OCI-LY1 (cell line): ENCODE results near the gene NLRP4.

Experiments used
- H2AFZ ChIP-seq: fragments of 200-600 bp; sonication (generic), shearing (Covaris generic); 2 replicates; pipeline ENCODE4 v1.6.0; 2014; ENCODE audit warnings: antibody characterized with exemption, mild to moderate bottlenecking, low read length
- H3F3A ChIP-seq: fragments of 200-600 bp; sonication (generic), shearing (Covaris generic); 2 replicates; pipeline ENCODE4 v1.6.0; 2014; ENCODE audit warnings: mild to moderate bottlenecking, antibody characterized with exemption, low read length, moderate library complexity; ENCODE audit not compliant: insufficient read depth
- H3K27ac ChIP-seq: fragments of 200-600 bp; sonication (generic); 2 replicates; pipeline ENCODE4 v1.5.1; 2014; ENCODE audit warnings: low read length, mixed run types, mild to moderate bottlenecking, low read depth; ENCODE audit not compliant: poor library complexity, severe bottlenecking
- H3K27me3 ChIP-seq: fragments of 200-600 bp; sonication (generic); 2 replicates; pipeline ENCODE4 v1.6.0; 2014; ENCODE audit warnings: antibody characterized with exemption, mild to moderate bottlenecking, low read length, moderate library complexity; ENCODE audit not compliant: insufficient read depth
- H3K36me3 ChIP-seq: fragments of 200-600 bp; sonication (generic); 2 replicates; pipeline ENCODE4 v1.6.1; 2014; ENCODE audit warnings: mild to moderate bottlenecking, antibody characterized with exemption, low read length, moderate library complexity, mixed read lengths; ENCODE audit not compliant: insufficient read depth
- H3K4me1 ChIP-seq: fragments of 200-600 bp; sonication (generic); 2 replicates; pipeline ENCODE4 v1.5.1; 2014; ENCODE audit warnings: mild to moderate bottlenecking, low read length, moderate library complexity; ENCODE audit not compliant: insufficient read depth, severe bottlenecking
- H3K4me2 ChIP-seq: fragments of 200-600 bp; sonication (generic), shearing (Covaris generic); 2 replicates; pipeline ENCODE4 v1.6.1; 2014; ENCODE audit warnings: low read length
- H3K4me3 ChIP-seq: fragments of 200-600 bp; sonication (generic); 2 replicates; pipeline ENCODE4 v1.5.1; 2014; ENCODE audit warnings: low read length, low read depth, mild to moderate bottlenecking, mixed read lengths; ENCODE audit not compliant: poor library complexity, severe bottlenecking
- H3K79me2 ChIP-seq: fragments of 200-600 bp; shearing (Covaris generic); 2 replicates; pipeline ENCODE4 v1.6.1; 2016; ENCODE audit warnings: mixed run types, low read length, mixed read lengths; ENCODE audit not compliant: insufficient read depth
- H3K9ac ChIP-seq: fragments of 200-600 bp; sonication (generic), shearing (Covaris generic); 2 replicates; pipeline ENCODE4 v1.6.1; 2014; ENCODE audit warnings: mild to moderate bottlenecking, low read length, mixed read lengths
- H3K9me2 ChIP-seq: fragments of 200-600 bp; sonication (generic), shearing (Covaris generic); 2 replicates; pipeline ENCODE4 v1.6.1; 2014; ENCODE audit warnings: low read depth, mild to moderate bottlenecking, low read length, mixed read lengths
- H3K9me3 ChIP-seq: fragments of 200-600 bp; shearing (Covaris generic); 2 replicates; pipeline ENCODE4 v1.6.1; 2014; ENCODE audit warnings: low read length, mixed read lengths
- H4K20me1 ChIP-seq: fragments of 200-600 bp; sonication (generic), shearing (Covaris generic); 2 replicates; pipeline ENCODE4 v1.6.0; 2016; ENCODE audit warnings: mild to moderate bottlenecking, low read length; ENCODE audit not compliant: insufficient read depth
- EZH2 ChIP-seq: fragments of 200-600 bp; sonication (generic), shearing (Covaris generic); IDR thresholded peaks from 2 replicates; pipeline ENCODE4 v1.8.0; 2017; ENCODE audit warnings: borderline replicate concordance, mixed run types, mild to moderate bottlenecking, antibody characterized with exemption, low read length, moderate library complexity, mixed read lengths
- TF ChIP-seq, protein P1 (sequence below): fragments of 200-600 bp; sonication (generic), shearing (Covaris generic); IDR thresholded peaks from 2 replicates; pipeline ENCODE4 v1.5.1; 2017; ENCODE audit warnings: mild to moderate bottlenecking, antibody characterized with exemption, low read length, moderate library complexity, mixed read lengths

The NLRP4 gene

DNA sequence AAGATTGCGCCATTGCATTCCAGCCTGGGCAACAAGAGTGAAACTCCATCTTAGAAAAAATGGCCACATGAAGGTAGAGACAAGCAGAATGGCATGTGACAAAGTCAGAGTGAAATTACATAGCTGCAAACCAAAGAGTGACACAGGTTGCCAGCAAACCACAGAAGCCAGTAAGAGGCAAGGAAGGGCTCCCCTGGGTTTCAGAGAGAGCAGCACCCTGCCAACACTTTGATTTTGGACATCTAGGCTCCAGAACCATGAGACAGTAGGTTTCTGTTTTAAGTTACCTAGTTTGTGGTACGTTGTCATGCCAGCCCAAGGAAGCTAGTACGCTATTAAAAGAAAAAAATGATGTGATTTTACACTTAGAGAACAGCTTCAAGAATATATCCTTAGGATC lies 1.9 kb downstream of the NLRP4 start:
- H3K79me2 ChIP-seq: no peaks in the 10 kb centered on the region
- no peaks in the 10 kb centered on the region for H3K9me2 ChIP-seq
- no peak overlapping the region for H3K4me3 ChIP-seq
- no peak overlapping the region for H3K4me2 ChIP-seq
- H3K27ac ChIP-seq: no peak overlapping the region
- H3K9me3 ChIP-seq: no peaks in the 10 kb centered on the region
- H2AFZ ChIP-seq: no peak overlapping the region
- no peaks in the 10 kb centered on the region for H3K4me1 ChIP-seq
- H4K20me1 ChIP-seq: no peaks in the 10 kb centered on the region
- H3K9ac ChIP-seq: no peak overlapping the region
- H3K27me3 ChIP-seq: no peaks in the 10 kb centered on the region
- TF ChIP-seq EZH2: no peak
- TF ChIP-seq, protein P1, sequence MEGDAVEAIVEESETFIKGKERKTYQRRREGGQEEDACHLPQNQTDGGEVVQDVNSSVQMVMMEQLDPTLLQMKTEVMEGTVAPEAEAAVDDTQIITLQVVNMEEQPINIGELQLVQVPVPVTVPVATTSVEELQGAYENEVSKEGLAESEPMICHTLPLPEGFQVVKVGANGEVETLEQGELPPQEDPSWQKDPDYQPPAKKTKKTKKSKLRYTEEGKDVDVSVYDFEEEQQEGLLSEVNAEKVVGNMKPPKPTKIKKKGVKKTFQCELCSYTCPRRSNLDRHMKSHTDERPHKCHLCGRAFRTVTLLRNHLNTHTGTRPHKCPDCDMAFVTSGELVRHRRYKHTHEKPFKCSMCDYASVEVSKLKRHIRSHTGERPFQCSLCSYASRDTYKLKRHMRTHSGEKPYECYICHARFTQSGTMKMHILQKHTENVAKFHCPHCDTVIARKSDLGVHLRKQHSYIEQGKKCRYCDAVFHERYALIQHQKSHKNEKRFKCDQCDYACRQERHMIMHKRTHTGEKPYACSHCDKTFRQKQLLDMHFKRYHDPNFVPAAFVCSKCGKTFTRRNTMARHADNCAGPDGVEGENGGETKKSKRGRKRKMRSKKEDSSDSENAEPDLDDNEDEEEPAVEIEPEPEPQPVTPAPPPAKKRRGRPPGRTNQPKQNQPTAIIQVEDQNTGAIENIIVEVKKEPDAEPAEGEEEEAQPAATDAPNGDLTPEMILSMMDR: no peak
- H3F3A ChIP-seq: no peaks in the 10 kb centered on the region
- H3K36me3 ChIP-seq: no peaks in the 10 kb centered on the region

DNA sequence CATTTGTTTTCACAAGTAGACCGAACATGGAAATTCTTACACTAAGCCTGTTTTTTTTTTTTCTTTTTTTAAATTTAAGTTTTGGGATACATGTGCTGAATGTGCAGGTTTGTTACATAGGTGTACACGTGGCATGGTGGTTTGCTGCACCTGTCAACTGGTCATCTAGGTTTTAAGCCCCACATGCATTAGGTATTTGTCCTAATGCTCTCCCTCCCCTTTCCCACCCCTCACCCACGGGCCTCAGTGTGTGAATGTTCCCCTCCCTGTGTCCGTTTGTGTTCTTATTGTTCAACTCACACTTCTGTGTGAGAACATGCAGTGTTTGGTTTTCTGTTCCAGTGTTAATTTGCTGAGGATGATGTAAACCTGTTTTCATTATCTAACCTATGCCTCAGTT lies 2.6 kb downstream of the NLRP4 start:
- TF ChIP-seq, protein P1: no peak
- no peak for TF ChIP-seq EZH2
- Histone ChIP-seq H3F3A (no peaks in the 10 kb centered on the region), H3K27me3 (no peaks in the 10 kb centered on the region), H3K4me1 (no peaks in the 10 kb centered on the region), H3K9ac (no peak overlapping the region), H3K27ac (no peak overlapping the region), H4K20me1 (no peaks in the 10 kb centered on the region), H3K4me3 (no peak overlapping the region), H3K4me2 (no peak overlapping the region), H3K36me3 (no peaks in the 10 kb centered on the region), H3K9me3 (no peaks in the 10 kb centered on the region), H2AFZ (no peak overlapping the region), H3K79me2 (no peaks in the 10 kb centered on the region), H3K9me2 (no peaks in the 10 kb centered on the region)

DNA sequence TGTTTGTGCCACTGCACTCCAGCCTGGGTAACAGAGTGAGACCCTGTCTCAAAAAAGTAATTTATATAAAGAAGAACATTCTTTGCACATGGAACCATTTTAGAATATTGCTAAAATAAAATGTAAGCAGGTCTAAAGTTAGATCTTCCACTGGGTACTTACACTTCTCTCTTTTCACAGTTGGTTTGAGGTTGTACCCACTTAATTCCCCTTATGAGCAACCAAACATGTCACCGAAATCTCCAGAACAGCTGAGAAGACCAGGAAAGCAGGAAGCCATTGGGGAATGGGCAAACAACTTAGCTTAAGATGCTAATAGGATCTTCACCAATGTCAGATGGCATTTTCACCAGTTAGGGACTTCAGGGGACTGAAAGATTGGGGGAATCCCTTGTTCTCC lies 18.8 kb downstream of the NLRP4 start:
- H4K20me1 ChIP-seq: no peaks in the 10 kb centered on the region
- H3K9me3 ChIP-seq: no peaks in the 10 kb centered on the region
- H3F3A ChIP-seq: no peaks in the 10 kb centered on the region
- H3K27me3 ChIP-seq: peaks cover 6% of the 10 kb centered on the region; the same call in 1 of the 2 replicates
- H3K36me3 ChIP-seq: no peaks in the 10 kb centered on the region
- no peak overlapping the region for H3K9ac ChIP-seq
- no peak overlapping the region for H3K4me3 ChIP-seq
- no peak overlapping the region for H2AFZ ChIP-seq
- no peaks in the 10 kb centered on the region for H3K79me2 ChIP-seq
- H3K27ac ChIP-seq: no peak overlapping the region
- TF ChIP-seq EZH2: no peak
- TF ChIP-seq, protein P1: no peak
- no peaks in the 10 kb centered on the region for H3K9me2 ChIP-seq
- no peaks in the 10 kb centered on the region for H3K4me1 ChIP-seq
- no peak overlapping the region for H3K4me2 ChIP-seq
